Endothelial cell (in vitro differentiated cells): Measurements from ENCODE around the gene GAS6. TPM values are rescaled to one million over a fixed set of nuclear protein-coding genes. Genes with fewer than 3 reads are reported as not detected.

Experiments
- DNase-seq: peaks from one replicate; pipeline ENCODE4 v3.0.0; 2021; ENCODE audit warnings: low spot score
- H3K27ac Mint-ChIP-seq: one replicate; pipeline ENCODE4 v1.8.0; 2021; ENCODE audit warnings: mixed read lengths, inconsistent platforms; ENCODE audit not compliant: unreplicated experiment
- H3K27me3 Mint-ChIP-seq: one replicate; pipeline ENCODE4 v1.8.0; 2021; ENCODE audit warnings: mild to moderate bottlenecking, moderate library complexity, mixed read lengths, inconsistent platforms; ENCODE audit not compliant: unreplicated experiment
- H3K36me3 Mint-ChIP-seq: one replicate; pipeline ENCODE4 v1.8.0; 2021; ENCODE audit warnings: mild to moderate bottlenecking, low read depth, mixed read lengths, inconsistent platforms; ENCODE audit not compliant: unreplicated experiment
- H3K4me1 Mint-ChIP-seq: one replicate; pipeline ENCODE4 v1.8.0; 2021; ENCODE audit warnings: mild to moderate bottlenecking, mixed read lengths, inconsistent platforms; ENCODE audit not compliant: unreplicated experiment
- H3K4me3 Mint-ChIP-seq: one replicate; pipeline ENCODE4 v1.8.0; 2021; ENCODE audit warnings: mild to moderate bottlenecking, mixed read lengths, inconsistent platforms; ENCODE audit not compliant: unreplicated experiment
- H3K9me3 Mint-ChIP-seq: one replicate; pipeline ENCODE4 v1.8.0; 2021; ENCODE audit warnings: mixed read lengths, inconsistent platforms; ENCODE audit not compliant: unreplicated experiment
- total RNA-seq: library from RNA; stranded (reverse); fragmentation: NEBNext Ultra II Directional; extraction: Animal tissue kit (Norgen Biotek cat#: 25700); gene quantifications from one replicate; pipeline ENCODE4 v1.2.1, GENCODE V29; 2021; ENCODE audit not compliant: unreplicated experiment
- TF ChIP-seq, protein P1 (sequence below): fragments of 200-600 bp; sonication (generic); IDR thresholded peaks from one replicate; pipeline ENCODE4 v1.5.0; 2021; ENCODE audit warnings: antibody characterized with exemption; ENCODE audit not compliant: unreplicated experiment

GAS6 gene
- total RNA-seq, 1 donor from 2014 or later: 19.8 TPM

DNA sequence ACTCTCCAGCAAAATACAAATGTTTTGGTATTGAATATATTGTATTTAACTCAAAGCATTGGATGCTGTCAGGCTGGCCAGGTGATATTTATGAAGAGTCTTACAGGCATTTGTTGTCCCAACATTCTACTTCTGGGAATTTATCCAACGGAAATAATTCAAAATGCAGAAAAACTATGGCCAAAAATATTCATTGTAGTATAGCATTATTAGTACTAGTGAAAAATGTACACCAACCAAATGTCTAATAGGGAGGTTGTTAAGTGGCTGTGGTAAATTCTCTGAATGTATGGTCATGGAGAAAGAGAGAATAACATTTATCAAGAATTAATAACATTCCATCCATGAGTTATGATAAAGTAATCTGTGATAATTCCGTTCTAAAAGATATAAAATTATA lies 38.6 kb upstream of the GAS6 start:
- no peak overlapping the region for H3K27ac Mint-ChIP-seq
- H3K36me3 Mint-ChIP-seq: peaks cover 4% of the 10 kb centered on the region
- no peaks in the 10 kb centered on the region for H3K4me1 Mint-ChIP-seq
- no peak overlapping the region for H3K4me3 Mint-ChIP-seq
- no peak for DNase-seq
- no peaks in the 10 kb centered on the region for H3K9me3 Mint-ChIP-seq
- peaks cover 1% of the 10 kb centered on the region for H3K27me3 Mint-ChIP-seq
- TF ChIP-seq, protein P1, sequence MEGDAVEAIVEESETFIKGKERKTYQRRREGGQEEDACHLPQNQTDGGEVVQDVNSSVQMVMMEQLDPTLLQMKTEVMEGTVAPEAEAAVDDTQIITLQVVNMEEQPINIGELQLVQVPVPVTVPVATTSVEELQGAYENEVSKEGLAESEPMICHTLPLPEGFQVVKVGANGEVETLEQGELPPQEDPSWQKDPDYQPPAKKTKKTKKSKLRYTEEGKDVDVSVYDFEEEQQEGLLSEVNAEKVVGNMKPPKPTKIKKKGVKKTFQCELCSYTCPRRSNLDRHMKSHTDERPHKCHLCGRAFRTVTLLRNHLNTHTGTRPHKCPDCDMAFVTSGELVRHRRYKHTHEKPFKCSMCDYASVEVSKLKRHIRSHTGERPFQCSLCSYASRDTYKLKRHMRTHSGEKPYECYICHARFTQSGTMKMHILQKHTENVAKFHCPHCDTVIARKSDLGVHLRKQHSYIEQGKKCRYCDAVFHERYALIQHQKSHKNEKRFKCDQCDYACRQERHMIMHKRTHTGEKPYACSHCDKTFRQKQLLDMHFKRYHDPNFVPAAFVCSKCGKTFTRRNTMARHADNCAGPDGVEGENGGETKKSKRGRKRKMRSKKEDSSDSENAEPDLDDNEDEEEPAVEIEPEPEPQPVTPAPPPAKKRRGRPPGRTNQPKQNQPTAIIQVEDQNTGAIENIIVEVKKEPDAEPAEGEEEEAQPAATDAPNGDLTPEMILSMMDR: no peak

DNA sequence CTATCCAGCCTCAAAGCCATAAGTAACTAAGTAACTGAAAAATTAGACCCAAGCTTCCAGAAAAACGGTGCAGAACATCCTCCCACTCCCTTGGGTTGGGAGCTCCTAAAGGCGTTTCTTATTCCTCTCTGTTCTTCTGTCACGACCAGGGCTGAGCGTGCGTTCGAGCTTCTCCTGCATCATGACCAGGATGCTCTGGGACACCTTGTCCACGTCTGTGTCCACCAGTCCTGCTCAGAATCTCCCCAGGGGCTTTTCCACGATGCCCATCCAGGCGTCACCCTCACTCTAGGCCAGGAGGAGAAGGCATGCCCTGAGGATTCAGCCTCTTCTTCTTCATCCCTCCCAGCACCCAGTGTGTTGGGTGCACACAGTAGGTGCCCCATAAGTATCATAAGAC lies 37.8 kb upstream of the GAS6 start:
- Mint-ChIP-seq H3K4me3 (no peak overlapping the region), H3K9me3 (no peaks in the 10 kb centered on the region), H3K27me3 (peaks cover 1% of the 10 kb centered on the region), H3K36me3 (peaks cover 9% of the 10 kb centered on the region), H3K27ac (no peak overlapping the region), H3K4me1 (no peaks in the 10 kb centered on the region)
- no peak for DNase-seq
- TF ChIP-seq, protein P1: no peak

DNA sequence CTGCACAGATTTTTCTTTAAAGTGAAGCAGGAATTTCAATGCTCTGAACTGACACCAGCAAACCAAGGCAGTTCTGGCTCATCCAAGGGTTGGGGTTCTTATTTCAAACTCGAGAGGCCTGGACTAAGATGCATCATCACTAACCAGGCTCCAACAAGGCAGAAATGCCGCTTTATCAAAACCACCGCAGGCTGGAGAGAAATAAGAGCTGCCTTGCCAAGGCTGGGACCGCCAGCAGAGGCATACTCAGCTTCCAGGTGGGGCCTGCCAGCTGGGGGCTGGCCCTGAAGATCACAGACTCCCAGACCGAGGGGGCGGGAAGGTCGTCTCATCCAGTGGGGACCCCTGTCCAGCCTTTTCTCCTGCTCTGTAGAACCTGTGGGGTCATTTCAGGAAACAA lies 37.4 kb upstream of the GAS6 start:
- H3K27me3 Mint-ChIP-seq: peaks cover 1% of the 10 kb centered on the region
- H3K27ac Mint-ChIP-seq: no peak overlapping the region
- H3K4me1 Mint-ChIP-seq: no peaks in the 10 kb centered on the region
- H3K36me3 Mint-ChIP-seq: peaks cover 9% of the 10 kb centered on the region
- no peaks in the 10 kb centered on the region for H3K9me3 Mint-ChIP-seq
- H3K4me3 Mint-ChIP-seq: no peak overlapping the region
- TF ChIP-seq, protein P1: no peak
- DNase-seq: no peak

DNA sequence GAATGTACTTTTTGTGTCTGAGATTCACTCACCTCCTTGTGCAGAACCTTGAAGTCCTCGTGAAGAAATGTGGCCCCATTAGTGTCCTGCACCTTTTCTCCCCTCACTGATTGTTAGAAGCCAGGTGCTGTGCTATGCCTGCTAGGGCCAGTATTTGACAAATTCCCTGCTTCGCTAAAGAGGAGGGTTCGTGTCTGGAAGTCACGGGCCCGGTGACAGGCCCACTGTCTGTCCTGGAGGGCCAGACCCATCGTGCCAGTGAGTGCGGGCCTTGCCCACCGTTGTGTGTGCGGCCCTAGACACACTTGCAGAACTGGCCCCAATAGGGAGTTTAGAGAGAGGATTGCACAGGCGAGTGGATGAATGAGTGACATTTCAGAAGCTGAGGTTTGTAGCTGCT lies 36.8 kb upstream of the GAS6 start:
- DNase-seq: no peak
- peaks cover 1% of the 10 kb centered on the region for H3K27me3 Mint-ChIP-seq
- H3K4me1 Mint-ChIP-seq: no peaks in the 10 kb centered on the region
- peaks cover 9% of the 10 kb centered on the region for H3K36me3 Mint-ChIP-seq
- TF ChIP-seq, protein P1: no peak
- H3K9me3 Mint-ChIP-seq: no peaks in the 10 kb centered on the region
- H3K27ac Mint-ChIP-seq: no peak overlapping the region
- H3K4me3 Mint-ChIP-seq: no peak overlapping the region

DNA sequence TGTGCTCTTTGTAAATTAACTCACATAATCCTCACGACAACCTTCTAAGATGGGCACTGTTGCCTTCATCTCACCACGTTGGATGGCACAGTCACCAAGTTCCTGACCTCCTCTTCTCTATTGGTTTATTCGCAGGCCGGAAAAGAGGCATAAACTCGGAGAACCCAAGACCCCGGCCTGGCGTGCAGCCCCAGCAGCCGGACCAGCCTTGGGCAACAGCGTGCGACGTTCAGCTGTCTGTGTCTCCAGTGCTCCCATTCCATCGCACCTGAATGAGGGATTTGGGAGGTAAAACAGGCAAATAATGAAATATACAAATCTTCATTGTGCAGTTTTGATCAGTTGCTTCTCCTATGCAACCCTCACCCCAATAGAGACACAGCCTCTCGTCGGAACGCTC lies 34.5 kb upstream of the GAS6 start:
- no peaks in the 10 kb centered on the region for H3K9me3 Mint-ChIP-seq
- no peak for DNase-seq
- TF ChIP-seq, protein P1: no peak
- no peak overlapping the region for H3K27ac Mint-ChIP-seq
- peaks cover 12% of the 10 kb centered on the region for H3K36me3 Mint-ChIP-seq
- peaks cover 1% of the 10 kb centered on the region for H3K27me3 Mint-ChIP-seq
- H3K4me3 Mint-ChIP-seq: no peak overlapping the region
- no peaks in the 10 kb centered on the region for H3K4me1 Mint-ChIP-seq
